ENCODE measurements around the gene ARHGAP15. TPM values are rescaled to one million over a fixed set of nuclear protein-coding genes. Genes with fewer than 3 reads are reported as not detected.

The ARHGAP15 gene
- total and polyA plus RNA-seq, 7 experiments from 2014 or later: 164 to 311 (median 201) TPM

- POLR2A ChIA-PET: no interaction called here
- Mint-ChIP-seq H3K4me1 (peaks cover 5 to 30% (median 14%) of the 10 kb centered on the region in 7 donors), H3K27me3 (no peaks in the 10 kb centered on the region), H3K27ac (peak overlapping the region in 2 of 9 donors; percentile 18 to 41), H3K4me3 (no peak overlapping the region), H3K9me3 (peaks cover 0 to 2% (median 0%) of the 10 kb centered on the region in 11 donors), H3K36me3 (peaks cover 7 to 55% (median 43%) of the 10 kb centered on the region in 5 donors)
- DNase-seq (no peak), ATAC-seq (no peak)
- Histone ChIP-seq H3K4me3 (ENCODE audit: low read length) (no peak overlapping the region), H3K27ac (ENCODE audit: low read depth, low read length) (no peak overlapping the region), H3K4me1 (ENCODE audit: control insufficient read depth in 2 of 2, insufficient read depth in 2 of 2, low read length in 2 of 2) (peaks cover 0 to 5% of the 10 kb centered on the region in 2 donors), H3K27me3 (ENCODE audit: control insufficient read depth in 2 of 2, insufficient read depth in 2 of 2, low read length in 2 of 2) (no peaks in the 10 kb centered on the region), H3K36me3 (ENCODE audit: control insufficient read depth in 2 of 3, insufficient read depth in 3 of 3, low read length in 3 of 3) (no peaks in the 10 kb centered on the region), H3K9me3 (ENCODE audit: control insufficient read depth in 2 of 3, low read length in 3 of 3) (no peaks in the 10 kb centered on the region)
- CTCF ChIA-PET: no interaction called here
- intact Hi-C loops (cut with micrococcal nuclease): loop anchor here in 1 of 2 donors (10.0 kb wide), 1 partner anchor 424 kb away; no protein-coding TSS in a partner anchor
These were observed 329.3 kb downstream of the ARHGAP15 start for GRCh38 chr2:143458258-143459190.

GRCh38 chr2:143460382-143460781 is 331.2 kb downstream of the ARHGAP15 start:
- Histone ChIP-seq H3K4me1 (ENCODE audit: control insufficient read depth in 2 of 2, insufficient read depth in 2 of 2, low read length in 2 of 2) (peaks cover 0 to 3% of the 10 kb centered on the region in 2 donors), H3K4me3 (ENCODE audit: low read length) (no peak overlapping the region), H3K27me3 (ENCODE audit: control insufficient read depth in 2 of 2, insufficient read depth in 2 of 2, low read length in 2 of 2) (no peaks in the 10 kb centered on the region), H3K27ac (ENCODE audit: low read depth, low read length) (no peak overlapping the region), H3K36me3 (ENCODE audit: control insufficient read depth in 2 of 3, insufficient read depth in 3 of 3, low read length in 3 of 3) (no peaks in the 10 kb centered on the region), H3K9me3 (ENCODE audit: control insufficient read depth in 2 of 3, low read length in 3 of 3) (no peaks in the 10 kb centered on the region)
- H3K4me1 Mint-ChIP-seq: peaks cover 5 to 25% (median 11%) of the 10 kb centered on the region in 7 donors
- no peak overlapping the region for H3K4me3 Mint-ChIP-seq
- ChIA-PET POLR2A (no interaction called here), CTCF (no interaction called here)
- H3K27me3 Mint-ChIP-seq: no peaks in the 10 kb centered on the region
- intact Hi-C loops (cut with micrococcal nuclease): no loop called here
- peak overlapping the region in 1 of 9 donors; percentile 5 for H3K27ac Mint-ChIP-seq
- peaks cover 0 to 2% (median 0%) of the 10 kb centered on the region in 11 donors for H3K9me3 Mint-ChIP-seq
- H3K36me3 Mint-ChIP-seq: peaks cover 4 to 42% (median 31%) of the 10 kb centered on the region in 5 donors
- DNase-seq (no peak), ATAC-seq (no peak)

GRCh38 chr2:143463719-143464118 is 334.5 kb downstream of the ARHGAP15 start:
- Histone ChIP-seq H3K27ac (ENCODE audit: low read depth, low read length) (no peak overlapping the region), H3K9me3 (ENCODE audit: control insufficient read depth in 2 of 3, low read length in 3 of 3) (no peaks in the 10 kb centered on the region), H3K36me3 (ENCODE audit: control insufficient read depth in 2 of 3, insufficient read depth in 3 of 3, low read length in 3 of 3) (no peaks in the 10 kb centered on the region), H3K27me3 (ENCODE audit: control insufficient read depth in 2 of 2, insufficient read depth in 2 of 2, low read length in 2 of 2) (no peaks in the 10 kb centered on the region), H3K4me1 (ENCODE audit: control insufficient read depth in 2 of 2, insufficient read depth in 2 of 2, low read length in 2 of 2) (no peaks in the 10 kb centered on the region), H3K4me3 (ENCODE audit: low read length) (no peak overlapping the region)
- no peaks in the 10 kb centered on the region for H3K9me3 Mint-ChIP-seq
- intact Hi-C loops (cut with micrococcal nuclease): no loop called here
- POLR2A ChIA-PET: no interaction called here
- H3K4me1 Mint-ChIP-seq: peaks cover 8 to 41% (median 18%) of the 10 kb centered on the region in 7 donors
- no peak overlapping the region for H3K4me3 Mint-ChIP-seq
- no peaks in the 10 kb centered on the region for H3K27me3 Mint-ChIP-seq
- peaks cover 0 to 39% (median 22%) of the 10 kb centered on the region in 5 donors for H3K36me3 Mint-ChIP-seq
- ATAC-seq: no peak
- no peak overlapping the region for H3K27ac Mint-ChIP-seq
- DNase-seq: no peak
- CTCF ChIA-PET: no interaction called here

- H3K4me1 ChIP-seq (ENCODE audit: control insufficient read depth in 2 of 2, insufficient read depth in 2 of 2, low read length in 2 of 2): no peaks in the 10 kb centered on the region
- DNase-seq (no peak), ATAC-seq (no peak)
- H3K36me3 Mint-ChIP-seq: peaks cover 0 to 33% (median 12%) of the 10 kb centered on the region in 5 donors
- H3K27me3 Mint-ChIP-seq: no peaks in the 10 kb centered on the region
- POLR2A ChIA-PET: no interaction called here
- H3K9me3 ChIP-seq (ENCODE audit: control insufficient read depth in 2 of 3, low read length in 3 of 3): no peaks in the 10 kb centered on the region
- no peaks in the 10 kb centered on the region for H3K9me3 Mint-ChIP-seq
- H3K4me3 Mint-ChIP-seq: no peak overlapping the region
- H3K36me3 ChIP-seq (ENCODE audit: control insufficient read depth in 2 of 3, insufficient read depth in 3 of 3, low read length in 3 of 3): no peaks in the 10 kb centered on the region
- peaks cover 9 to 39% (median 21%) of the 10 kb centered on the region in 7 donors for H3K4me1 Mint-ChIP-seq
- peak overlapping the region in 2 of 9 donors; percentile 14 to 39 for H3K27ac Mint-ChIP-seq
- H3K27ac ChIP-seq (ENCODE audit: low read depth, low read length): no peak overlapping the region
- no peak overlapping the region for H3K4me3 ChIP-seq (ENCODE audit: low read length)
- CTCF ChIA-PET: no interaction called here
- H3K27me3 ChIP-seq (ENCODE audit: control insufficient read depth in 2 of 2, insufficient read depth in 2 of 2, low read length in 2 of 2): no peaks in the 10 kb centered on the region
- intact Hi-C loops (cut with micrococcal nuclease): no loop called here
These were observed 337.2 kb downstream of the ARHGAP15 start for GRCh38 chr2:143466391-143466790.

- intact Hi-C loops (cut with micrococcal nuclease): no loop called here
- Mint-ChIP-seq H3K27me3 (no peaks in the 10 kb centered on the region), H3K36me3 (peaks cover 0 to 35% (median 17%) of the 10 kb centered on the region in 5 donors), H3K9me3 (no peaks in the 10 kb centered on the region), H3K4me1 (peaks cover 13 to 45% (median 22%) of the 10 kb centered on the region in 7 donors), H3K4me3 (no peak overlapping the region), H3K27ac (no peak overlapping the region)
- CTCF ChIA-PET: no interaction called here
- H3K27me3 ChIP-seq (ENCODE audit: control insufficient read depth in 2 of 2, insufficient read depth in 2 of 2, low read length in 2 of 2): no peaks in the 10 kb centered on the region
- H3K36me3 ChIP-seq (ENCODE audit: control insufficient read depth in 2 of 3, insufficient read depth in 3 of 3, low read length in 3 of 3): no peaks in the 10 kb centered on the region
- no peak overlapping the region for H3K27ac ChIP-seq (ENCODE audit: low read depth, low read length)
- no peaks in the 10 kb centered on the region for H3K4me1 ChIP-seq (ENCODE audit: control insufficient read depth in 2 of 2, insufficient read depth in 2 of 2, low read length in 2 of 2)
- POLR2A ChIA-PET: no interaction called here
- no peak overlapping the region for H3K4me3 ChIP-seq (ENCODE audit: low read length)
- DNase-seq (no peak), ATAC-seq (no peak)
- no peaks in the 10 kb centered on the region for H3K9me3 ChIP-seq (ENCODE audit: control insufficient read depth in 2 of 3, low read length in 3 of 3)
These were observed 337.8 kb downstream of the ARHGAP15 start for GRCh38 chr2:143467011-143467410.

GRCh38 chr2:143468341-143468888 is 339.2 kb downstream of the ARHGAP15 start:
- H3K27me3 Mint-ChIP-seq: no peaks in the 10 kb centered on the region
- Histone ChIP-seq H3K27me3 (ENCODE audit: control insufficient read depth in 2 of 2, insufficient read depth in 2 of 2, low read length in 2 of 2) (no peaks in the 10 kb centered on the region), H3K4me1 (ENCODE audit: control insufficient read depth in 2 of 2, insufficient read depth in 2 of 2, low read length in 2 of 2) (no peaks in the 10 kb centered on the region), H3K27ac (ENCODE audit: low read depth, low read length) (no peak overlapping the region), H3K9me3 (ENCODE audit: control insufficient read depth in 2 of 3, low read length in 3 of 3) (no peaks in the 10 kb centered on the region), H3K36me3 (ENCODE audit: control insufficient read depth in 2 of 3, insufficient read depth in 3 of 3, low read length in 3 of 3) (no peaks in the 10 kb centered on the region), H3K4me3 (ENCODE audit: low read length) (no peak overlapping the region)
- H3K4me3 Mint-ChIP-seq: no peak overlapping the region
- H3K27ac Mint-ChIP-seq: peak overlapping the region in 1 of 9 donors; percentile 3
- CTCF ChIA-PET: no interaction called here
- DNase-seq: no peak
- peaks cover 0 to 35% (median 19%) of the 10 kb centered on the region in 5 donors for H3K36me3 Mint-ChIP-seq
- intact Hi-C loops (cut with micrococcal nuclease): no loop called here
- no peak for ATAC-seq
- POLR2A ChIA-PET: no interaction called here
- peaks cover 8 to 48% (median 28%) of the 10 kb centered on the region in 7 donors for H3K4me1 Mint-ChIP-seq
- H3K9me3 Mint-ChIP-seq: no peaks in the 10 kb centered on the region

Data from naive thymus-derived CD4-positive, alpha-beta T cell (primary cell).